ENCODE data around the gene DENND2C. TPM values are rescaled to one million over a fixed set of nuclear protein-coding genes. Genes with fewer than 3 reads are reported as not detected.
A peak's percentile ranks its signal among the peaks of the same experiment; 100 is the strongest.

Gene DENND2C
- total and polyA plus RNA-seq, 2 of the 13 experiments (the other 11 are each of a cell fraction or from before 2014, with no cell fraction given), result 0.08 to 0.33 TPM

GRCh38 chr1:114716304-114717170 lies 46.7 kb upstream of the DENND2C start, which contains the start of gene NRAS (continued):
- TF ChIP-seq CENPX (CRISPR knock-in tag; IDR thresholded peaks at IDR 0.05) (no peak), ZNF792 (CRISPR knock-in tag; IDR thresholded peaks at IDR 0.05) (0 out of 2 replicates have a peak, but pooled peaks have one; percentile 65), EZH2 (conservative IDR thresholded peaks at IDR 0.05; ENCODE audit: low read depth, low read length) (no peak), CAMTA2 (CRISPR knock-in tag; IDR thresholded peaks at IDR 0.05; ENCODE audit: borderline replicate concordance) (peak; percentile 47; the same call in 1 of the 2 replicates), ZNF878 (CRISPR knock-in tag; IDR thresholded peaks at IDR 0.05) (no peak), KMT2A (CRISPR knock-in tag; IDR thresholded peaks at IDR 0.05) (no peak; the same call in none of the 2 replicates), YY1 (IDR thresholded peaks at IDR 0.05; ENCODE audit: insufficient read depth, insufficient replicate concordance, low read depth, low read length) (peak; percentile 85), JUNB (CRISPR knock-in tag; IDR thresholded peaks at IDR 0.05; ENCODE audit: borderline replicate concordance) (no peak), ZFP37 (CRISPR knock-in tag; IDR thresholded peaks at IDR 0.05; ENCODE audit: borderline replicate concordance) (no peak), BRD4 (CRISPR knock-in tag; IDR thresholded peaks at IDR 0.05) (no peak), ZNF333 (CRISPR knock-in tag; IDR thresholded peaks at IDR 0.05; ENCODE audit: borderline replicate concordance) (0 out of 2 replicates have a peak, but pooled peaks have one; percentile 44), NR0B2 (CRISPR knock-in tag; IDR thresholded peaks at IDR 0.05) (peak; percentile 64), PTBP1 (IDR thresholded peaks at IDR 0.05; ENCODE audit: low read depth, low read length, poor library complexity, severe bottlenecking) (no peak), MED13 (CRISPR knock-in tag; IDR thresholded peaks at IDR 0.05) (no peak), BCL6 (CRISPR knock-in tag; IDR thresholded peaks at IDR 0.05) (no peak), REST (IDR thresholded peaks at IDR 0.05; ENCODE audit: borderline replicate concordance in 1 of 2, low read depth in 1 of 2, low read length in 2 of 2) (peak in 1 of 2 experiments; percentile 54; a peak in 1 of 4 replicates), ZNF615 (CRISPR knock-in tag; IDR thresholded peaks at IDR 0.05; ENCODE audit: borderline replicate concordance) (no peak), CREM (IDR thresholded peaks at IDR 0.05) (peak; percentile 95), CREM (CRISPR knock-in tag; IDR thresholded peaks at IDR 0.05) (peak; percentile 79), ZNF3 (CRISPR knock-in tag; IDR thresholded peaks at IDR 0.05) (no peak), FOXA1 (IDR thresholded peaks at IDR 0.05) (no peak), FOXA1 (CRISPR knock-in tag; IDR thresholded peaks at IDR 0.05) (no peak), ZBTB21 (CRISPR knock-in tag; IDR thresholded peaks at IDR 0.05) (0 out of 2 replicates have a peak, but pooled peaks have one; percentile 15), ZSCAN30 (CRISPR knock-in tag; IDR thresholded peaks at IDR 0.05) (peak; percentile 8; the same call in 1 of the 2 replicates), ZNF180 (CRISPR knock-in tag; IDR thresholded peaks at IDR 0.05; ENCODE audit: borderline replicate concordance, low read depth) (no peak)
- TF ChIP-seq, protein P1, sequence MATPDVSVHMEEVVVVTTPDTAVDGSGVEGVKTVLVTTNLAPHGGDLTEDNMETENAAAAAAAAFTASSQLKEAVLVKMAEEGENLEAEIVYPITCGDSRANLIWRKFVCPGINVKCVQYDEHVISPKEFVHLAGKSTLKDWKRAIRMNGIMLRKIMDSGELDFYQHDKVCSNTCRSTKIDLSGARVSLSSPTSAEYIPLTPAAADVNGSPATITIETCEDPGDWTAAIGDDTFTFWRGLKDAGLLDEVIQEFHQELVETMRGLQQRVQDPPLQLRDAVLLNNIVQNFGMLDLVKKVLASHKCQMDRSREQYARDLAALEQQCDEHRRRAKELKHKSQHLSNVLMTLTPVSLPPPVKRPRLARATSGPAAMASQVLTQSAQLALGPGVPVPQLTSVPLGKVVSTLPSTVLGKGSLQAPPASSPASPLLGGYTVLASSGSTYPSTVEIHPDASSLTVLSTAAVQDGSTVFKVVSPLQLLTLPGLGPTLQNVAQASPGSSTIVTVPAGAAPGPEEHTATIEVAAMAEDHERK (CRISPR knock-in tag; IDR thresholded peaks at IDR 0.05; ENCODE audit: low read depth), result 0 out of 2 replicates have a peak, but pooled peaks have one; percentile 30
